ENCODE results near the gene FIP1L1. TPM values are rescaled to one million over a fixed set of nuclear protein-coding genes. Genes with fewer than 3 reads are reported as not detected.
A peak's percentile ranks its signal among the peaks of the same experiment; 100 is the strongest.

FIP1L1 gene
- total and polyA plus RNA-seq, 9 of the 15 experiments (the other 6 are each of a cell fraction or from before 2014, with no cell fraction given): 34.6 to 137 (median 72.0) TPM

DNA sequence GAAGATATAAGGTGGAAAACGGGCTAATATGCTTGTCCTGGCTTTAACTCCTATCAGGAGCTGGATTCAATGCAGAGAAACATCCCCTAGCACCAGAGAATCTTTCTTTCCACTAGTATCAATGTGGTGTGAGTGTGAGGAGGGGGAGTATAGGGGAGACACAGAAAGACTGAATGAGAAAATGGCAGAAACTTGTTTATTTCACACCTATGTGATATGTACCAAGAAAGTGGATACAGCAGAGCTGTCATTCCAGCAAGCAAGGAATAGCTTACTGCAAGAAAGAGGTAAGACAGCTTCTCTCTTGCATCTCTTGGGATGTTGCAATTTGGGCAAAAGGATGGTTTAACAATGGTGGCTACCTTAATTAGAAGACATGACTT lies 108.2 kb downstream of the FIP1L1 start:
- in situ Hi-C loops (cut with MboI): loop anchor here (25.0 kb wide), 1 partner anchor 752 kb away; the partner anchor contains the start of gene PDGFRA
- FAIRE-seq: no peak
- DNase-seq (ENCODE audit: extremely low read depth in 1 of 4, low spot score in 3 of 4): no peak
- peaks cover 0 to 4% of the 10 kb centered on the region in 2 experiments; a peak in 3 of 5 replicates for H3K4me1 ChIP-seq (replicated peaks in 1 of 2; ENCODE audit: control insufficient read depth in 2 of 2, insufficient read depth in 2 of 2, low read length in 2 of 2)
- no peaks in the 10 kb centered on the region for H4K20me1 ChIP-seq (replicated peaks; ENCODE audit: control insufficient read depth, insufficient read depth, low read length)
- no peak overlapping the region for H3K4me3 ChIP-seq
- H3K9me3 ChIP-seq (replicated peaks; ENCODE audit: control insufficient read depth, insufficient read depth, low read depth, low read length): no peaks in the 10 kb centered on the region
- no peak for ATAC-seq
- no peaks in the 10 kb centered on the region for H3K36me3 ChIP-seq (ENCODE audit: control insufficient read depth, insufficient read depth, low read length)
- H3K27me3 ChIP-seq (ENCODE audit: control insufficient read depth in 2 of 2, insufficient read depth in 2 of 2, low read length in 2 of 2): no peaks in the 10 kb centered on the region
- WGBS (ENCODE audit: insufficient coverage, low coverage, missing lambda C conversion rate): 0% methylated on average over 1 of the region's 1 CpG
- no peaks in the 10 kb centered on the region for H3K9me1 ChIP-seq (ENCODE audit: control insufficient read depth, insufficient read depth, low read length)
- intact Hi-C loops (cut with micrococcal nuclease): no loop called here
- CTCF ChIA-PET (ENCODE audit: low intra/inter-chr PET ratio): no interaction called here
- H3K4me2 ChIP-seq (ENCODE audit: insufficient read depth, low read length): no peak overlapping the region
- BruUV-seq (replicated peaks): no TSS peak
- TF ChIP-seq SMARCA5 (IDR thresholded peaks at IDR 0.05) (no peak), CHCHD3 (CRISPR knock-in tag; IDR thresholded peaks at IDR 0.05) (no peak), ZNF197 (CRISPR knock-in tag; IDR thresholded peaks at IDR 0.05; ENCODE audit: low read depth) (no peak), C11orf30 (IDR thresholded peaks at IDR 0.05; ENCODE audit: low read depth) (no peak)
- H3K27ac ChIP-seq (ENCODE audit: extremely low read depth, low read depth, low read length): no peak overlapping the region
- no peak overlapping the region for H3K9ac ChIP-seq (ENCODE audit: insufficient read depth in 1 of 2, low read depth in 2 of 2, low read length in 2 of 2)
- H2AFZ ChIP-seq (ENCODE audit: low read depth, low read length): no peak overlapping the region
- POLR2A ChIA-PET: interaction anchor here (0.5 to 1.1 kb wide), 2 partner anchors 23 to 689 kb away, joined by 3 read pairs; no protein-coding TSS in a partner anchor
- H3K79me2 ChIP-seq (ENCODE audit: control insufficient read depth, insufficient read depth, low read length): no peaks in the 10 kb centered on the region

DNA sequence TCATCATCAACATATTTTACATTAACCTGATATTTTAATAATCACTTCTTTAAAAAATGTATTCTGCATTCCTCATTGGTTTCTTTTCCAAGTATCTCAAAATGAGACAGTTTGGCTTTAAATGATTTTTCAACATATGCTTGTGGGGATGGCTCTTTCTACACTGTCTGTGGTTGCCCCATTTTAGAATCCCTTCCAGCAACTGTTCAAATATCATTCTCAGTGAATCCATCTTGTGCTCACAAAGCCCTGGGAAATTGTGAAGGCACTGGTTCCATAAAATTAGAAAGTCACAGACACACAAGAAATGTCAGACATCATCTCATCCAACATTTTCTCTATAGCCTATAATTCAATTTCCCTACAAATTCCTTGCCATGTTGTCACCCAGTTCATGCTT lies 110.3 kb downstream of the FIP1L1 start:
- H3K4me2 ChIP-seq (ENCODE audit: insufficient read depth, low read length): no peak overlapping the region
- no peak overlapping the region for H3K9ac ChIP-seq (ENCODE audit: insufficient read depth in 1 of 2, low read depth in 2 of 2, low read length in 2 of 2)
- no peak overlapping the region for H2AFZ ChIP-seq (ENCODE audit: low read depth, low read length)
- POLR2A ChIA-PET: interaction anchor here (1.5 kb wide), 1 partner anchor 10 kb away, joined by 4 read pairs; no protein-coding TSS in a partner anchor
- FAIRE-seq (no peak), ATAC-seq (no peak), DNase-seq (ENCODE audit: extremely low read depth in 1 of 4, low spot score in 3 of 4) (no peak)
- H3K4me3 ChIP-seq: no peak overlapping the region
- H3K9me1 ChIP-seq (ENCODE audit: control insufficient read depth, insufficient read depth, low read length): no peaks in the 10 kb centered on the region
- no peak for TF ChIP-seq ZNF232 (CRISPR knock-in tag; IDR thresholded peaks at IDR 0.05)
- TF ChIP-seq, protein P1, sequence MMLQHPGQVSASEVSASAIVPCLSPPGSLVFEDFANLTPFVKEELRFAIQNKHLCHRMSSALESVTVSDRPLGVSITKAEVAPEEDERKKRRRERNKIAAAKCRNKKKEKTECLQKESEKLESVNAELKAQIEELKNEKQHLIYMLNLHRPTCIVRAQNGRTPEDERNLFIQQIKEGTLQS (IDR thresholded peaks at IDR 0.05): 0 out of 2 replicates have a peak, but pooled peaks have one; percentile 9
- TF ChIP-seq, protein P1 (CRISPR knock-in tag; conservative IDR thresholded peaks at IDR 0.05): no peak
- no peaks in the 10 kb centered on the region for H3K9me3 ChIP-seq (replicated peaks; ENCODE audit: control insufficient read depth, insufficient read depth, low read depth, low read length)
- no peaks in the 10 kb centered on the region for H3K36me3 ChIP-seq (ENCODE audit: control insufficient read depth, insufficient read depth, low read length)
- no peak overlapping the region for H3K27ac ChIP-seq (ENCODE audit: extremely low read depth, low read depth, low read length)
- no peaks in the 10 kb centered on the region for H3K79me2 ChIP-seq (ENCODE audit: control insufficient read depth, insufficient read depth, low read length)
- H4K20me1 ChIP-seq (replicated peaks; ENCODE audit: control insufficient read depth, insufficient read depth, low read length): no peaks in the 10 kb centered on the region
- intact Hi-C loops (cut with micrococcal nuclease): no loop called here
- no TSS peak for BruUV-seq (replicated peaks)
- CTCF ChIA-PET (ENCODE audit: low intra/inter-chr PET ratio): no interaction called here
- no peaks in the 10 kb centered on the region for H3K27me3 ChIP-seq (ENCODE audit: control insufficient read depth in 2 of 2, insufficient read depth in 2 of 2, low read length in 2 of 2)
- H3K4me1 ChIP-seq (replicated peaks in 1 of 2; ENCODE audit: control insufficient read depth in 2 of 2, insufficient read depth in 2 of 2, low read length in 2 of 2): peaks cover 0 to 4% of the 10 kb centered on the region in 2 experiments; a peak in 3 of 5 replicates
- in situ Hi-C loops (cut with MboI): loop anchor here (25.0 kb wide), 1 partner anchor 750 kb away; the partner anchor contains the start of gene PDGFRA

Measured in K562 (cell line).